GM12875 (cell line): ENCODE results near the gene C12orf75.

Source experiments
- H3K4me3 ChIP-seq: one replicate; pipeline ENCODE4 v1.5.1; 2011; ENCODE audit warnings: low read depth, low read length, control low read depth
- CTCF ChIP-seq: IDR thresholded peaks from 2 replicates; pipeline ENCODE4 v1.5.1; 2011; ENCODE audit warnings: low read depth, mild to moderate bottlenecking, control low read depth, inconsistent platforms, low read length, moderate library complexity, borderline replicate concordance; ENCODE audit not compliant: insufficient read depth

C12orf75 gene

GRCh38 chr12:105315130-105315529 lies 15.4 kb upstream of the C12orf75 start:
- TF ChIP-seq CTCF = no peak

GRCh38 chr12:105315726-105316125 lies 14.8 kb upstream of the C12orf75 start:
- no peak for TF ChIP-seq CTCF
- H3K4me3 ChIP-seq = no peak overlapping the region

More at GRCh38 chr12:105315130-105315529, 15.4 kb upstream of the C12orf75 start:
- no peak overlapping the region for H3K4me3 ChIP-seq

- TF ChIP-seq CTCF = no peak
These were observed 13.3 kb upstream of the C12orf75 start for GRCh38 chr12:105316931-105317852.

GRCh38 chr12:105317942-105318621 lies 12.4 kb upstream of the C12orf75 start:
- no peak overlapping the region for H3K4me3 ChIP-seq
- TF ChIP-seq CTCF = no peak

More at GRCh38 chr12:105316931-105317852, 13.3 kb upstream of the C12orf75 start:
- no peak overlapping the region for H3K4me3 ChIP-seq

- no peak for TF ChIP-seq CTCF
- no peak overlapping the region for H3K4me3 ChIP-seq
These were observed 11.6 kb upstream of the C12orf75 start for GRCh38 chr12:105318651-105319483.

- H3K4me3 ChIP-seq = no peak overlapping the region
- TF ChIP-seq CTCF = 0 out of 2 replicates have a peak, but pooled peaks have one; percentile 15
These were observed 10.7 kb upstream of the C12orf75 start for GRCh38 chr12:105319691-105320209.
